ENCODE measurements around the gene FCGR3B.
"Not testable (repeated sequence)": the region's sequence is repeated elsewhere in the genome, so short reads cannot be mapped to it uniquely, and the experiment has no call there.

FCGR3B gene

GRCh38 chr1:161605762-161606540 lies 25.0 kb downstream of the FCGR3B start:
- DNase-seq (ENCODE audit: low spot score), result peak; percentile 24

- DNase-seq (ENCODE audit: low spot score), result not testable (repeated sequence)
These were observed 26.0 kb downstream of the FCGR3B start for GRCh38 chr1:161605024-161605423.

- DNase-seq (ENCODE audit: low spot score), result not testable (repeated sequence)
These were observed 33.9 kb downstream of the FCGR3B start for GRCh38 chr1:161597077-161597476.

- not testable (repeated sequence) for DNase-seq (ENCODE audit: low spot score)
These were observed 35.4 kb downstream of the FCGR3B start for GRCh38 chr1:161595583-161595982.

- not testable (repeated sequence) for DNase-seq (ENCODE audit: low spot score)
These were observed 35.8 kb downstream of the FCGR3B start for GRCh38 chr1:161595173-161595572.

- not testable (repeated sequence) for DNase-seq (ENCODE audit: low spot score)
These were observed 36.5 kb downstream of the FCGR3B start for GRCh38 chr1:161594269-161594984.

- DNase-seq (ENCODE audit: low spot score), result not testable (repeated sequence)
These were observed 37.8 kb downstream of the FCGR3B start for GRCh38 chr1:161593092-161593755.

GRCh38 chr1:161592586-161592985 lies 38.4 kb downstream of the FCGR3B start:
- not testable (repeated sequence) for DNase-seq (ENCODE audit: low spot score)

GRCh38 chr1:161589920-161590319 lies 41.1 kb downstream of the FCGR3B start:
- DNase-seq (ENCODE audit: low spot score), result not testable (repeated sequence)

GRCh38 chr1:161589365-161589764 lies 41.6 kb downstream of the FCGR3B start:
- not testable (repeated sequence) for DNase-seq (ENCODE audit: low spot score)

- not testable (repeated sequence) for DNase-seq (ENCODE audit: low spot score)
These were observed 42.4 kb downstream of the FCGR3B start for GRCh38 chr1:161588596-161588995.

GRCh38 chr1:161582882-161583281 lies 48.1 kb downstream of the FCGR3B start:
- DNase-seq (ENCODE audit: low spot score), result not testable (repeated sequence)

GRCh38 chr1:161580879-161581537 lies 50.0 kb downstream of the FCGR3B start:
- DNase-seq (ENCODE audit: low spot score), result not testable (repeated sequence)

- DNase-seq (ENCODE audit: low spot score), result not testable (repeated sequence)
These were observed 51.0 kb downstream of the FCGR3B start for GRCh38 chr1:161579856-161580507.

GRCh38 chr1:161576676-161577075 lies 54.3 kb downstream of the FCGR3B start:
- not testable (repeated sequence) for DNase-seq (ENCODE audit: low spot score)

Measured in hematopoietic multipotent progenitor cell treated with erythropoietin and hydrocortisone succinate and interleukin-3 and kit ligand, for 15 days (in vitro differentiated cells).